ENCODE data around the gene ANKRD11. TPM values are rescaled to one million over a fixed set of nuclear protein-coding genes. Genes with fewer than 3 reads are reported as not detected.

The ANKRD11 gene
- total and polyA plus RNA-seq, 2 donors (not counting 3 experiments of a cell fraction or from before 2014, with no cell fraction given): 55.8 to 191 TPM

DNA sequence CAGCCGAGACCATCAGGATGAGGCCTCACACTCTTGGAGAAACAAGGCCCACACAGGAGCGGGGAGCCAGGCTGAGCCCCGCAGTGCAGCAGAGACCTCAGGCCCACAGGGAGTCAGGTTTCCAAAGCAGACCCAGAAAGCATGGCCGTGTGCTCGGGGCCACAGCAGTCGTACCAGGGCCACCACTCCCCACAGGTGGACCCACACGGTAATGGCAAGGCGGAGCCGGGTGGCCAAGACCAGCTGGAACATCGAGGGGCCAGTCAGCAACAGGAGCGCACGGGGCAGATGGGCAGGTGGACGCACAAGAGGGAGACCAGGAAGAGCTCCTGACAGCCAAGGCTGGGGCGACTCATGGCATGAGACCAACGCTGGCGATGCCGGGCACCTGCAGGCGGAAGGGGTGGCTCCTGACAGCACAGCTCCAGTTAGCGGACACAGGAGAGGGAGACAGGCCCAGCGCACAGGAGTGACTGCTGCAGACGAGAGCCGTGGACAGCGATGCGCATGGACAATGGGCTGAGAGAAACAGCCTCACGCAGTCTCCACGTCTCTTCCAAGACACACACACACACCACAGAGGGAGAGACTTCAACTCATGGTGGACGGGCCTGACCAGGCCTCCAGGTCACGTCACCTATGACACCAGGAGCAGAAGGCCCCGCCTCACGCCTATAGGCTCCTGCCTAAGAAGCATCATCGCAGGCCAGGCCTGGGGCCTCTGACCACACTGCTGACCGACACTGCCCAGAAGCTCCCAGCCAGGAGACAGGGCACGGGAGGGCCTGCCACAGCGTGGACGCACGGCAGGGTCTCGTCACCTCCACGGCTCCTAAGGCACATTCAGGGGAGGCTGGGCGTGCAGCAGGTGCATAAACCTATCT lies 214.3 kb downstream of the ANKRD11 start:
- TF ChIP-seq JUN (IDR thresholded peaks at IDR 0.05; ENCODE audit: borderline replicate concordance, insufficient read depth, insufficient read length, low read depth) (no peak), FOS (IDR thresholded peaks at IDR 0.05; ENCODE audit: borderline replicate concordance, insufficient read depth, low read length) (no peak)
- TF ChIP-seq, protein P1, sequence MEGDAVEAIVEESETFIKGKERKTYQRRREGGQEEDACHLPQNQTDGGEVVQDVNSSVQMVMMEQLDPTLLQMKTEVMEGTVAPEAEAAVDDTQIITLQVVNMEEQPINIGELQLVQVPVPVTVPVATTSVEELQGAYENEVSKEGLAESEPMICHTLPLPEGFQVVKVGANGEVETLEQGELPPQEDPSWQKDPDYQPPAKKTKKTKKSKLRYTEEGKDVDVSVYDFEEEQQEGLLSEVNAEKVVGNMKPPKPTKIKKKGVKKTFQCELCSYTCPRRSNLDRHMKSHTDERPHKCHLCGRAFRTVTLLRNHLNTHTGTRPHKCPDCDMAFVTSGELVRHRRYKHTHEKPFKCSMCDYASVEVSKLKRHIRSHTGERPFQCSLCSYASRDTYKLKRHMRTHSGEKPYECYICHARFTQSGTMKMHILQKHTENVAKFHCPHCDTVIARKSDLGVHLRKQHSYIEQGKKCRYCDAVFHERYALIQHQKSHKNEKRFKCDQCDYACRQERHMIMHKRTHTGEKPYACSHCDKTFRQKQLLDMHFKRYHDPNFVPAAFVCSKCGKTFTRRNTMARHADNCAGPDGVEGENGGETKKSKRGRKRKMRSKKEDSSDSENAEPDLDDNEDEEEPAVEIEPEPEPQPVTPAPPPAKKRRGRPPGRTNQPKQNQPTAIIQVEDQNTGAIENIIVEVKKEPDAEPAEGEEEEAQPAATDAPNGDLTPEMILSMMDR (IDR thresholded peaks at IDR 0.05; ENCODE audit: extremely low read depth in 1 of 2, insufficient read depth in 1 of 2, low read depth in 1 of 2, low read length in 2 of 2): no peak
- TF ChIP-seq, protein P2, sequence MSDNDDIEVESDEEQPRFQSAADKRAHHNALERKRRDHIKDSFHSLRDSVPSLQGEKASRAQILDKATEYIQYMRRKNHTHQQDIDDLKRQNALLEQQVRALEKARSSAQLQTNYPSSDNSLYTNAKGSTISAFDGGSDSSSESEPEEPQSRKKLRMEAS (IDR thresholded peaks at IDR 0.05; ENCODE audit: insufficient read depth, insufficient read length): no peak
- Histone ChIP-seq H3K27me3 (ENCODE audit: control insufficient read depth in 2 of 2, insufficient read depth in 2 of 2, low read length in 2 of 2) (no peaks in the 10 kb centered on the region), H4K20me1 (replicated peaks; ENCODE audit: control insufficient read depth, extremely low read depth, insufficient read depth, low read length) (no peaks in the 10 kb centered on the region), H3K27ac (ENCODE audit: insufficient read depth, low read depth, low read length) (no peak overlapping the region), H3K79me2 (ENCODE audit: control insufficient read depth, insufficient read depth, low read length) (peaks cover 14% of the 10 kb centered on the region), H3K36me3 (ENCODE audit: control insufficient read depth in 2 of 2, extremely low read depth in 1 of 2, insufficient read depth in 2 of 2, low read length in 2 of 2) (peaks cover 9 to 39% of the 10 kb centered on the region in 2 experiments), H3K9ac (replicated peaks; ENCODE audit: extremely low read depth, insufficient read depth, low read length) (no peak overlapping the region), H3K9me3 (replicated peaks; ENCODE audit: control insufficient read depth, insufficient read depth, low read length) (no peaks in the 10 kb centered on the region), H2AFZ (ENCODE audit: low read depth, low read length) (no peak overlapping the region), H3K4me2 (ENCODE audit: insufficient read depth, low read length) (no peak overlapping the region), H3K9me1 (replicated peaks; ENCODE audit: control insufficient read depth, extremely low read depth, insufficient read depth, low read length) (no peaks in the 10 kb centered on the region), H3K4me1 (ENCODE audit: control insufficient read depth, extremely low read depth, insufficient read depth, low read length) (no peaks in the 10 kb centered on the region), H3K4me3 (replicated peaks in 1 of 3; ENCODE audit: insufficient read depth in 1 of 3, low read depth in 1 of 3, low read length in 3 of 3) (no peak overlapping the region)
- ChIA-PET CTCF (interaction anchor here (1.4 kb wide), 1 partner anchor 16 kb away, joined by 3 read pairs; no protein-coding TSS in a partner anchor), POLR2A (no interaction called here)
- FAIRE-seq: no peak
- intact Hi-C loops (cut with micrococcal nuclease) (no loop called here), dilution Hi-C loops (cut with MboI; ENCODE audit: extremely low pct_ligation_motif_present, low sequenced_read_pairs) (no loop called here)
- BruUV-seq (replicated peaks): no TSS peak
- DNase-seq (ENCODE audit: low read depth, low spot score): no peak
